K562 (cell line): Measurements from ENCODE around the gene INS. TPM values are rescaled to one million over a fixed set of nuclear protein-coding genes. Genes with fewer than 3 reads are reported as not detected.

Experiments
- ATAC-seq: fragments of 200-7000 bp; cut with Tn5 transposase; 3 replicates; pipeline ENCODE4 v1.9.1; 2020; ENCODE audit warnings: moderate library complexity
- BruUV-seq: library from RNA; stranded (reverse); fragments of 400-500 nt; replicated peaks from 2 replicates; lab custom pipeline; 2021; lab: Mats Ljungman, UMichigan
- CTCF ChIA-PET: fragments of 300-600 bp; formaldehyde crosslinking; extraction: SDS; loops from one replicate; lab custom pipeline; 2021; ENCODE audit warnings: low intra/inter-chr PET ratio; lab: Yijun Ruan, JAX
- POLR2A ChIA-PET: fragments of 300-600, 350-650 bp; sonication (Branson Sonifier 250); formaldehyde crosslinking; extraction: SDS; loops from one replicate; lab custom pipeline; 2021; ENCODE audit warnings: antibody characterized with exemption, inconsistent platforms; lab: Yijun Ruan, JAX
- DNase-seq, 4 experiments: peaks; one replicate each; pipeline versions ENCODE4 v3.0.0 to v3.0.0-alpha.2; 2011 to 2018; ENCODE audit warnings: low spot score in 3 of 4, mixed read lengths in 3 of 4; ENCODE audit errors: extremely low read depth in 1 of 4
- FAIRE-seq: peaks from 2 replicates; lab custom pipeline; 2011; peaks lifted over from hg19 to GRCh38; lab: Jason Lieb, UNC
- H2AFZ ChIP-seq: 2 replicates; pipeline ENCODE4 v1.6.0; 2011; ENCODE audit warnings: low read depth, low read length, control low read depth, inconsistent platforms
- H3K27ac ChIP-seq: fragments of 200-600 bp; 3 replicates; pipeline ENCODE4 v1.8.0; 2011; ENCODE audit warnings: low read depth, mild to moderate bottlenecking, control low read depth, inconsistent platforms, low read length, moderate library complexity, mixed read lengths; ENCODE audit errors: extremely low read depth
- H3K27me3 ChIP-seq, 2 experiments: fragments of 300-600 bp in 1 of 2; 2 replicates in 1 of 2; 3 replicates in 1 of 2; pipeline versions ENCODE4 v1.6.0 to v1.8.0; 2011; ENCODE audit warnings: inconsistent platforms in 2 of 2, low read length in 2 of 2, mild to moderate bottlenecking in 1 of 2, mixed read lengths in 1 of 2, moderate library complexity in 1 of 2; ENCODE audit not compliant: control insufficient read depth in 2 of 2, insufficient read depth in 2 of 2
- H3K36me3 ChIP-seq: fragments of 300-600 bp; 3 replicates; pipeline ENCODE4 v1.8.0; 2011; ENCODE audit warnings: mild to moderate bottlenecking, low read length, inconsistent platforms; ENCODE audit not compliant: control insufficient read depth, insufficient read depth
- H3K4me1 ChIP-seq, 2 experiments: fragments of 200-600 bp in 1 of 2; replicated peaks in 1 of 2; 2 replicates in 1 of 2; 3 replicates in 1 of 2; pipeline versions ENCODE4 v1.5.1 to v1.8.0; 2011; ENCODE audit warnings: inconsistent platforms in 2 of 2, low read length in 2 of 2, mild to moderate bottlenecking in 1 of 2, mixed read lengths in 1 of 2, moderate library complexity in 1 of 2; ENCODE audit not compliant: control insufficient read depth in 2 of 2, insufficient read depth in 2 of 2
- H3K4me2 ChIP-seq: 2 replicates; pipeline ENCODE4 v1.6.1; 2011; ENCODE audit warnings: low read length, control low read depth, inconsistent platforms, mixed read lengths; ENCODE audit not compliant: insufficient read depth
- H3K4me3 ChIP-seq: fragments of 200-600 bp; sonication (generic), shearing (Covaris generic); 2 replicates; pipeline ENCODE4 v1.5.1; 2016; ENCODE audit warnings: control low read depth, inconsistent platforms
- H3K79me2 ChIP-seq: fragments of 200-600 bp; 3 replicates; pipeline ENCODE4 v1.8.0; 2011; ENCODE audit warnings: low read length, inconsistent platforms; ENCODE audit not compliant: control insufficient read depth, insufficient read depth
- H3K9ac ChIP-seq, 2 experiments: 2 replicates each; pipeline versions ENCODE4 v1.6.0 to v1.6.1; 2011; ENCODE audit warnings: low read depth in 2 of 2, low read length in 2 of 2, control low read depth in 1 of 2, inconsistent platforms in 1 of 2, mild to moderate bottlenecking in 1 of 2, mixed read lengths in 1 of 2; ENCODE audit not compliant: insufficient read depth in 1 of 2
- H3K9me1 ChIP-seq: one replicate; pipeline ENCODE4 v1.6.0; 2011; ENCODE audit warnings: inconsistent platforms, mild to moderate bottlenecking, low read length, moderate library complexity; ENCODE audit not compliant: control insufficient read depth, insufficient read depth
- H3K9me3 ChIP-seq: replicated peaks from 2 replicates; pipeline ENCODE4 v1.5.1; 2011; ENCODE audit warnings: low read depth, low read length, inconsistent platforms; ENCODE audit not compliant: control insufficient read depth, insufficient read depth
- H4K20me1 ChIP-seq: replicated peaks from 2 replicates; pipeline ENCODE4 v1.6.1; 2011; ENCODE audit warnings: low read length, inconsistent platforms, mixed read lengths; ENCODE audit not compliant: control insufficient read depth, insufficient read depth
- CBX8 ChIP-seq: fragments of 200-600 bp; sonication (generic); IDR thresholded peaks from 2 replicates; pipeline ENCODE4 v1.6.1; 2012; ENCODE audit warnings: borderline replicate concordance, mixed run types, low read depth, mild to moderate bottlenecking, moderate library complexity, mixed read lengths, low read length, control low read depth, inconsistent platforms; ENCODE audit not compliant: poor library complexity, severe bottlenecking; ENCODE audit errors: extremely low read depth
- CTBP1 ChIP-seq: fragments of 450-650 bp; IDR thresholded peaks from 2 replicates; pipeline ENCODE4 v1.6.1; 2016; ENCODE audit warnings: borderline replicate concordance
- E2F3 ChIP-seq: fragments of 250-450 bp; sonication (Bioruptor Pico); IDR thresholded peaks from 2 replicates; pipeline ENCODE4 v1.4.0; 2020; ENCODE audit warnings: mild to moderate bottlenecking
- RAD21 ChIP-seq, 2 experiments: fragments of 250-450 bp in 1 of 2; fragments of 450-650 bp in 1 of 2; sonication (Bioruptor Pico) in 1 of 2; formaldehyde crosslinking in 1 of 2; IDR thresholded peaks in 1 of 2; conservative IDR thresholded peaks in 1 of 2; 2 replicates each; pipeline versions ENCODE4 v1.4.0 to v1.8.0; 2020 to 2022; ENCODE audit warnings: mild to moderate bottlenecking in 2 of 2, moderate library complexity in 1 of 2
- SP2 ChIP-seq: IDR thresholded peaks from 2 replicates; pipeline ENCODE4 v1.6.1; 2011; ENCODE audit warnings: mild to moderate bottlenecking, low read depth, low read length, moderate library complexity; ENCODE audit not compliant: poor library complexity, severe bottlenecking; ENCODE audit errors: extremely low read depth
- TARDBP ChIP-seq: fragments of 450-650 bp; IDR thresholded peaks from 2 replicates; pipeline ENCODE4 v1.6.1; 2016
- TCFL5 ChIP-seq: fragments of 250-450 bp; sonication (Bioruptor Pico); conservative IDR thresholded peaks from 2 replicates; pipeline ENCODE4 v1.6.1; 2021; ENCODE audit warnings: mild to moderate bottlenecking, moderate library complexity, matching md5 sums
- ZBTB8A ChIP-seq: fragments of 450-650 bp; IDR thresholded peaks from 2 replicates; pipeline ENCODE4 v1.6.1; 2018; ENCODE audit warnings: mild to moderate bottlenecking, moderate library complexity; ENCODE audit not compliant: partially characterized antibody
- ZNF140 ChIP-seq: fragments of 250-450 bp; sonication (Bioruptor Pico); IDR thresholded peaks from 2 replicates; pipeline ENCODE4 v1.8.0; 2021; ENCODE audit warnings: moderate library complexity, mild to moderate bottlenecking, inconsistent platforms
- ZNF431 ChIP-seq: sonication (generic); formaldehyde crosslinking; IDR thresholded peaks from 2 replicates; pipeline ENCODE4 v1.8.0; 2022; ENCODE audit warnings: mild to moderate bottlenecking, missing genetic modification reagents
- WGBS: fragments of 100-300 bp; shearing (Covaris generic); methylation state at CpG from one replicate; pipeline ENCODE4 v1.1.6; 2016; ENCODE audit warnings: low coverage, mixed read lengths; ENCODE audit not compliant: insufficient coverage; ENCODE audit errors: missing lambda C conversion rate; 5-methylcytosine and 5-hydroxymethylcytosine counted together
- in situ Hi-C: fragments of 300-500 bp; cut with MboI; formaldehyde crosslinking; loops from 4 replicates; pipeline ENCODE4 v1.15.0; 2018; ENCODE audit warnings: inconsistent platforms, mixed read lengths
- intact Hi-C: fragments of 100-400 bp; cut with micrococcal nuclease; formaldehyde crosslinking; loops from 2 replicates; pipeline ENCODE4 v1.14.2; 2022
- polyA plus RNA-seq, 8 experiments: library from polyadenylated mRNA; depleted of rRNA in 4 of 8; stranded (reverse) in 5 of 8; unstranded in 3 of 8; fragments of >200 nt; fragmentation: Nextera tagmentation in 2 of 8; fragmentation: Illumina TruSeq in 1 of 8; extraction: Ambion mirVana in 2 of 8; extraction: Trizol in 1 of 8; gene quantifications; 2 replicates each; pipeline versions ENCODE4 v1.2.1 to v1.2.3, GENCODE V29; 2011 to 2014; ENCODE audit warnings: inconsistent platforms in 1 of 8, missing spikeins in 1 of 8
- total RNA-seq, 7 experiments: library from RNA; depleted of rRNA in 6 of 7; stranded (reverse); fragments of >200 nt in 6 of 7; fragmentation: Illumina TruSeq in 2 of 7; extraction: Trizol in 2 of 7; gene quantifications; 2 replicates each; pipeline versions ENCODE4 v1.2.1 to v1.2.3, GENCODE V29; 2011 to 2021; ENCODE audit warnings: low replicate concordance in 1 of 7
- TF ChIP-seq, protein P1 (sequence below): sonication (generic); formaldehyde crosslinking; IDR thresholded peaks from 2 replicates; pipeline ENCODE4 v1.8.0; 2022; ENCODE audit warnings: mild to moderate bottlenecking, missing genetic modification reagents
- TF ChIP-seq, protein P2 (sequence below): fragments of 250-450 bp; sonication (Bioruptor Pico); IDR thresholded peaks from 2 replicates; pipeline ENCODE4 v1.4.0; 2020; ENCODE audit warnings: mild to moderate bottlenecking, moderate library complexity
- TF ChIP-seq, protein P3 (sequence below): fragments of 450-650 bp; IDR thresholded peaks from 2 replicates; pipeline ENCODE4 v1.6.1; 2017; ENCODE audit warnings: antibody characterized with exemption
- TF ChIP-seq, protein P4 (sequence below): sonication (generic); formaldehyde crosslinking; IDR thresholded peaks from 2 replicates; pipeline ENCODE4 v1.9.0; 2022; ENCODE audit warnings: mild to moderate bottlenecking, missing genetic modification reagents
- TF ChIP-seq, protein P5 (sequence below), 2 experiments: IDR thresholded peaks; 2 replicates each; pipeline ENCODE4 v1.6.1; 2011; ENCODE audit warnings: borderline replicate concordance in 1 of 2, control low read depth in 1 of 2, low read depth in 1 of 2, low read length in 1 of 2, mild to moderate bottlenecking in 1 of 2, mixed read lengths in 1 of 2, moderate library complexity in 1 of 2; ENCODE audit not compliant: insufficient read depth in 1 of 2, insufficient read length in 1 of 2, poor library complexity in 1 of 2, severe bottlenecking in 1 of 2; ENCODE audit errors: extremely low read depth in 1 of 2

The INS gene
- total and polyA plus RNA-seq, 9 of the 15 experiments (the other 6 are each of a cell fraction or from before 2014, with no cell fraction given) = not detected

DNA sequence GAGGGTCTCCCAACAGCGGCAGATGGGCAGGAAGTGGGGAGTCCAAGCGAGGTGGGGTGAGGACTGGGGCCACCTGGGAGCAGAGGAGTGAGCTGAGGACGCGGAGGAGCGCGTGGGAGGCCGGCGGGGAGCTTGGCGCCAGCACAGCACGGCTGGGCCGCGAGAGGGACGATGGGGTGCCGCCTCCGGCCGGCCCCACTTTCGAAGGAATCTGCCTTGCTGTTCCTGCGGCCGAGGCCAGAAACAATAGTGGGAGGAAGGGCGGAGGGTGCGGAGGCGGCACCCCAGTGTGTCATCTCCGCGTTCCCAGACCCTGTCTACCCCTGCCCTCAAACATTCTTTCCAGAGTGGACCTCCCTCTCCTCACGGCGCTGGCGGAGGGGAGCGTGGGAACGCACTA is 5.5 kb downstream of the INS start:
- Histone ChIP-seq H3K79me2 (no peaks in the 10 kb centered on the region), H3K4me3 (no peak overlapping the region), H3K36me3 (no peaks in the 10 kb centered on the region), H3K27me3 (peaks cover 0 to 20% of the 10 kb centered on the region in 2 experiments; a peak in 3 of 5 replicates), H3K9me3 (no peaks in the 10 kb centered on the region), H3K9ac (no peak overlapping the region), H3K9me1 (no peaks in the 10 kb centered on the region), H3K4me2 (no peak overlapping the region), H3K4me1 (peaks cover 0 to 38% of the 10 kb centered on the region in 2 experiments; a peak in 1 of 5 replicates), H3K27ac (no peak overlapping the region), H2AFZ (no peak overlapping the region), H4K20me1 (peaks cover 14% of the 10 kb centered on the region; the same call in 1 of the 2 replicates)
- FAIRE-seq (no peak), DNase-seq (peak in 1 of 4 experiments; percentile 27), ATAC-seq (no peak)
- ChIA-PET POLR2A (interaction anchor here (0.5 kb wide), 1 partner anchor 119 kb away, joined by 3 read pairs; no protein-coding TSS in a partner anchor), CTCF (interaction anchor here (1.1 to 2.4 kb wide), 2 partner anchors 119 kb away, joined by 5 to 12 read pairs; no protein-coding TSS in a partner anchor)
- intact Hi-C loops (no loop called here), in situ Hi-C loops (loop anchor here (10.0 kb wide), 2 partner anchors 301 to 461 kb away; partner anchors contain the start of genes KRTAP5-6 and LSP1)
- 11% methylated on average over 16 of the region's 29 CpGs for WGBS
- BruUV-seq = no TSS peak
- TF ChIP-seq ZNF140 (no peak), CBX8 (no peak), ZNF431 (CRISPR knock-in tag) (no peak), E2F3 (CRISPR knock-in tag) (no peak), TCFL5 (CRISPR knock-in tag) (no peak), RAD21 (CRISPR knock-in tag; conservative IDR thresholded peaks at IDR 0.05 in 1 of 2, IDR thresholded peaks at IDR 0.05 in 1 of 2) (no peak), TARDBP (no peak), ZBTB8A (no peak), SP2 (no peak), CTBP1 (no peak)
- TF ChIP-seq, protein P1, sequence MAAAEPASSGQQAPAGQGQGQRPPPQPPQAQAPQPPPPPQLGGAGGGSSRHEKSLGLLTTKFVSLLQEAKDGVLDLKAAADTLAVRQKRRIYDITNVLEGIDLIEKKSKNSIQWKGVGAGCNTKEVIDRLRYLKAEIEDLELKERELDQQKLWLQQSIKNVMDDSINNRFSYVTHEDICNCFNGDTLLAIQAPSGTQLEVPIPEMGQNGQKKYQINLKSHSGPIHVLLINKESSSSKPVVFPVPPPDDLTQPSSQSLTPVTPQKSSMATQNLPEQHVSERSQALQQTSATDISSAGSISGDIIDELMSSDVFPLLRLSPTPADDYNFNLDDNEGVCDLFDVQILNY (CRISPR knock-in tag) = no peak
- TF ChIP-seq, protein P2, sequence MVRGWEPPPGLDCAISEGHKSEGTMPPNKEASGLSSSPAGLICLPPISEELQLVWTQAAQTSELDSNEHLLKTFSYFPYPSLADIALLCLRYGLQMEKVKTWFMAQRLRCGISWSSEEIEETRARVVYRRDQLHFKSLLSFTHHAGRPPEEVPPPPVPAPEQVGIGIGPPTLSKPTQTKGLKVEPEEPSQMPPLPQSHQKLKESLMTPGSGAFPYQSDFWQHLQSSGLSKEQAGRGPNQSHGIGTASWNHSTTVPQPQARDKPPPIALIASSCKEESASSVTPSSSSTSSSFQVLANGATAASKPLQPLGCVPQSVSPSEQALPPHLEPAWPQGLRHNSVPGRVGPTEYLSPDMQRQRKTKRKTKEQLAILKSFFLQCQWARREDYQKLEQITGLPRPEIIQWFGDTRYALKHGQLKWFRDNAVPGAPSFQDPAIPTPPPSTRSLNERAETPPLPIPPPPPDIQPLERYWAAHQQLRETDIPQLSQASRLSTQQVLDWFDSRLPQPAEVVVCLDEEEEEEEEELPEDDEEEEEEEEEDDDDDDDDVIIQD (CRISPR knock-in tag) = no peak
- TF ChIP-seq, protein P3, sequence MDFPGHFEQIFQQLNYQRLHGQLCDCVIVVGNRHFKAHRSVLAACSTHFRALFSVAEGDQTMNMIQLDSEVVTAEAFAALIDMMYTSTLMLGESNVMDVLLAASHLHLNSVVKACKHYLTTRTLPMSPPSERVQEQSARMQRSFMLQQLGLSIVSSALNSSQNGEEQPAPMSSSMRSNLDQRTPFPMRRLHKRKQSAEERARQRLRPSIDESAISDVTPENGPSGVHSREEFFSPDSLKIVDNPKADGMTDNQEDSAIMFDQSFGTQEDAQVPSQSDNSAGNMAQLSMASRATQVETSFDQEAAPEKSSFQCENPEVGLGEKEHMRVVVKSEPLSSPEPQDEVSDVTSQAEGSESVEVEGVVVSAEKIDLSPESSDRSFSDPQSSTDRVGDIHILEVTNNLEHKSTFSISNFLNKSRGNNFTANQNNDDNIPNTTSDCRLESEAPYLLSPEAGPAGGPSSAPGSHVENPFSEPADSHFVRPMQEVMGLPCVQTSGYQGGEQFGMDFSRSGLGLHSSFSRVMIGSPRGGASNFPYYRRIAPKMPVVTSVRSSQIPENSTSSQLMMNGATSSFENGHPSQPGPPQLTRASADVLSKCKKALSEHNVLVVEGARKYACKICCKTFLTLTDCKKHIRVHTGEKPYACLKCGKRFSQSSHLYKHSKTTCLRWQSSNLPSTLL = no peak
- TF ChIP-seq, protein P4, sequence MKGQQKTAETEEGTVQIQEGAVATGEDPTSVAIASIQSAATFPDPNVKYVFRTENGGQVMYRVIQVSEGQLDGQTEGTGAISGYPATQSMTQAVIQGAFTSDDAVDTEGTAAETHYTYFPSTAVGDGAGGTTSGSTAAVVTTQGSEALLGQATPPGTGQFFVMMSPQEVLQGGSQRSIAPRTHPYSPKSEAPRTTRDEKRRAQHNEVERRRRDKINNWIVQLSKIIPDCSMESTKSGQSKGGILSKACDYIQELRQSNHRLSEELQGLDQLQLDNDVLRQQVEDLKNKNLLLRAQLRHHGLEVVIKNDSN (CRISPR knock-in tag) = no peak
- TF ChIP-seq, protein P5, sequence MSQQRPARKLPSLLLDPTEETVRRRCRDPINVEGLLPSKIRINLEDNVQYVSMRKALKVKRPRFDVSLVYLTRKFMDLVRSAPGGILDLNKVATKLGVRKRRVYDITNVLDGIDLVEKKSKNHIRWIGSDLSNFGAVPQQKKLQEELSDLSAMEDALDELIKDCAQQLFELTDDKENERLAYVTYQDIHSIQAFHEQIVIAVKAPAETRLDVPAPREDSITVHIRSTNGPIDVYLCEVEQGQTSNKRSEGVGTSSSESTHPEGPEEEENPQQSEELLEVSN (IDR thresholded peaks at IDR 0.05; ENCODE audit: borderline replicate concordance in 1 of 2, extremely low read depth in 1 of 2, insufficient read depth in 1 of 2, insufficient read length in 1 of 2, low read depth in 1 of 2, low read length in 1 of 2, poor library complexity in 1 of 2, severe bottlenecking in 1 of 2) = peak in 1 of 2 experiments; percentile 10
